Breast epithelium (tissue), 3 donors: Measurements from ENCODE around the gene MAGEE2.

Experiments
- POLR2AphosphoS5 ChIP-seq, 3 donors: sonication (generic); formaldehyde crosslinking; IDR thresholded peaks; one replicate each; pipeline ENCODE4 v1.6.1; 2017; ENCODE audit warnings: antibody characterized with exemption in 3 of 3
- TF ChIP-seq, protein P1 (sequence below), 3 donors: fragments of 450-650 bp; IDR thresholded peaks; one replicate each; pipeline ENCODE4 v1.5.1; 2016 to 2017; ENCODE audit warnings: antibody characterized with exemption in 3 of 3, mild to moderate bottlenecking in 3 of 3, moderate library complexity in 3 of 3

DNA sequence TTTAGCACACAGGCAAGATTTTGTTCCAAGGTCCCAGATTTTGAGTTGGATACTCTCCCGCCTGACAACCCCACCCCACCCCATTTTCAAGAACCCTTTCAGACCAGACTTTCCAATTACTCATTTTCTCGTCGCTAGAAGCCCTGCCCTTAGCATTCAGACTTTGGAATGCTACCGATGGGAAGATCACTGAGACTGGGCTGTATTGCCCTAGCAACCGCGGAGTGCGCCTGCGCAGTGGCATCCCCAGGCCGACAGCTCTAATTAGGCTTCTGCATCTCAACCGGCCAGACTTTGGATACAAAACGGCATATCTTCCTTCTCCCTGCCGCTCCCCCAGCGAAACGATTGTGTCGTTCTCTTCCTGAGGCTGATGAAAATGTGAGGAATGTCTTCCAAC, 3.4 kb downstream of the MAGEE2 start:
- TF ChIP-seq, protein P1, sequence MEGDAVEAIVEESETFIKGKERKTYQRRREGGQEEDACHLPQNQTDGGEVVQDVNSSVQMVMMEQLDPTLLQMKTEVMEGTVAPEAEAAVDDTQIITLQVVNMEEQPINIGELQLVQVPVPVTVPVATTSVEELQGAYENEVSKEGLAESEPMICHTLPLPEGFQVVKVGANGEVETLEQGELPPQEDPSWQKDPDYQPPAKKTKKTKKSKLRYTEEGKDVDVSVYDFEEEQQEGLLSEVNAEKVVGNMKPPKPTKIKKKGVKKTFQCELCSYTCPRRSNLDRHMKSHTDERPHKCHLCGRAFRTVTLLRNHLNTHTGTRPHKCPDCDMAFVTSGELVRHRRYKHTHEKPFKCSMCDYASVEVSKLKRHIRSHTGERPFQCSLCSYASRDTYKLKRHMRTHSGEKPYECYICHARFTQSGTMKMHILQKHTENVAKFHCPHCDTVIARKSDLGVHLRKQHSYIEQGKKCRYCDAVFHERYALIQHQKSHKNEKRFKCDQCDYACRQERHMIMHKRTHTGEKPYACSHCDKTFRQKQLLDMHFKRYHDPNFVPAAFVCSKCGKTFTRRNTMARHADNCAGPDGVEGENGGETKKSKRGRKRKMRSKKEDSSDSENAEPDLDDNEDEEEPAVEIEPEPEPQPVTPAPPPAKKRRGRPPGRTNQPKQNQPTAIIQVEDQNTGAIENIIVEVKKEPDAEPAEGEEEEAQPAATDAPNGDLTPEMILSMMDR (IDR thresholded peaks at IDR 0.05), result no peak
- no peak for TF ChIP-seq POLR2AphosphoS5 (IDR thresholded peaks at IDR 0.05)
